Smooth muscle cell of the coronary artery (primary cell): ENCODE data around the gene TIGD6. TPM values are rescaled to one million over a fixed set of nuclear protein-coding genes. Genes with fewer than 3 reads are reported as not detected.

Source experiments
- total RNA-seq: library from RNA; depleted of rRNA; stranded (reverse); fragments of >200 nt; gene quantifications from 2 replicates; pipeline ENCODE4 v1.2.3, GENCODE V29; 2014; ENCODE audit warnings: low replicate concordance

The TIGD6 gene
- total RNA-seq, result 5.4 and 8.3 TPM in 2 replicates

DNA sequence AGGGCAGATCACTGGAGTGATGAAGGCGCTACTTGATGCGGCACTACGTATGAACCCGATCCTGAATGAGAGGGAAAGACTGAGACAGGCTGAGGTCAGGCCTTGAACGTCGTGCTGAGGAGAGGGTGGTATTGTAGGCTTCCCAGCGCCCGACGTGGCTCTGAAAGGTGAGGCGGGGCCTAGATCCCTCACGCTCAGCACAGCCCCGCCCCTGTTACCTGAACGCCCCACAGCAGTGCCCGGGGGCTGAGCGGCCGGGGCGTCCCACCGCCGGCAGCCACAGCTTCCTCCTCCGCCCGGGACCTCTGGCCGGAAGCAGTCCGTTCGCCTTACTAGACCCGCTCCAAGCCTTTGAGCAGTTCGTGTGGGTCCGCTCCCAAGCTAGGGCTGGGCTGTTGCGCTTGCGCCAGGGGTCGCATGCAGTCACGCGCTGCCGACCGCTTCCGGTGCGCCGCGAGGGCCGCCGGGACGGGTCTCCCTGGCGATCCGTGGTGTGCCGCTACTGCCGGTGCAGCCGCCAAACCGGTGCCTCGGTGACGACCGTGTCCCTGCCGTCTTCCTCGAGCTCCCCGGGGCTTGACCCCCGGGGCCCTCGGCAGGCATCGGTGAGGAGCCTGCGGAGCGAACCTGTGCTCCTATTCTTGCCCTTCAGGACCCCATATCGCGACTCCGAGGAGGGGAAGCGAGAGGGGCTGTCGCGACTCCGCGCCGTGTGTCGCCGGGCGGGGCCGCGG lies at the start of gene TIGD6, which contains the start of gene HMGXB3:
Gene TIGD6, minus strand, starts transcription at position 399 of the 734 bp plus-strand sequence. CDS start 4,306 bp downstream, outside the sequence.
Gene HMGXB3, plus strand, starts transcription at position 484 of the 734 bp plus-strand sequence. CDS start 4,114 bp downstream, outside the sequence.

GRCh38 chr5:149960272-149961185 lies 39.9 kb downstream of the TIGD6 start, which contains the start of gene SLC26A2:
TSS of gene SLC26A2 (plus strand) at chr5:149960758. CDS start at chr5:149977653, 16,895 bp downstream.

DNA sequence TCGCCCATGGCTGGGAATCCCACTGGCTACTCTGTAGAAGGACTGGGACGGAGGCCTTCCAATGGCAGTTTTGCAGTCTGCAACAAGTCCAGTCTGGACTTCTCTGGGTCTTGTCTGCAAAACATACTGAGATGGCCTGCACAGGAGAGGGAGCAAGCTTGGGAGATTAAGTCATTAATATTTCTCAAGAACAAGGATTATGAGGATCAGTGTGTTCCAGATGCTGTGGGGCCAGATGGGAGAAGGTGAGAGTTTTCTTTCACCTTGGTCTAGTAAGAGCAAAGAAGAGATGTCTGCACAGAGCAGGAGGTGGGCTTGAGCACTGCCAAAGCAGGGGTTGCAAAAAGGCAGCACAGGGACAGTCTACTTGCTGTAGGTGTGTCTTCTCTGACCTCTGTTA lies 55.8 kb downstream of the TIGD6 start, which contains the start of gene PDE6A:
Gene PDE6A, minus strand, starts transcription at position 128 of the 400 bp plus-strand sequence. Its CDS starts 120 bp downstream, at position 8.

Other genes starting within 250 kb of the TIGD6 start
- gene PDE6A, start 55.9 kb downstream of the TIGD6 start, total RNA-seq, result under 0.01 TPM in 1 of 2 replicates, not detected in the other
- 6.2 and 16.8 TPM in 2 replicates for gene SLC26A2, start 39.9 kb downstream of the TIGD6 start, total RNA-seq
- 33.0 and 34.0 TPM in 2 replicates for gene HMGXB3, start 85 bp upstream of the TIGD6 start, total RNA-seq
- 0.30 TPM in 1 of 2 replicates, not detected in the other for gene CSF1R, start 85.9 kb upstream of the TIGD6 start, total RNA-seq
- 52.9 and 425 TPM in 2 replicates for gene PDGFRB, start 155.2 kb upstream of the TIGD6 start, total RNA-seq
- gene CDX1, start 166.1 kb upstream of the TIGD6 start, total RNA-seq, result 0.12 and 0.15 TPM in 2 replicates
- not detected in 2 replicates for gene SLC6A7, start 189.4 kb upstream of the TIGD6 start, total RNA-seq